Gastroesophageal sphincter (tissue), 3 donors: ENCODE data around the gene DNAAF9.

ENCODE experiments used
- EP300 ChIP-seq: sonication (generic); formaldehyde crosslinking; IDR thresholded peaks from one replicate; pipeline ENCODE4 v1.6.1; 2017; ENCODE audit warnings: antibody characterized with exemption, mild to moderate bottlenecking
- POLR2A ChIP-seq, 2 donors: fragments of 450-650 bp; IDR thresholded peaks; one replicate each; pipeline ENCODE4 v1.6.1; 2017; ENCODE audit warnings: antibody characterized with exemption in 2 of 2, mild to moderate bottlenecking in 2 of 2, moderate library complexity in 1 of 2
- TF ChIP-seq, protein P1 (sequence below), 4 experiments: fragments of 200-600 bp in 2 of 4; fragments of 450-650 bp in 2 of 4; sonication (generic) in 1 of 4; IDR thresholded peaks; one replicate each; pipeline ENCODE4 v1.5.1; 2017 to 2019; ENCODE audit warnings: antibody characterized with exemption in 4 of 4, mild to moderate bottlenecking in 2 of 4, moderate library complexity in 2 of 4

DNA sequence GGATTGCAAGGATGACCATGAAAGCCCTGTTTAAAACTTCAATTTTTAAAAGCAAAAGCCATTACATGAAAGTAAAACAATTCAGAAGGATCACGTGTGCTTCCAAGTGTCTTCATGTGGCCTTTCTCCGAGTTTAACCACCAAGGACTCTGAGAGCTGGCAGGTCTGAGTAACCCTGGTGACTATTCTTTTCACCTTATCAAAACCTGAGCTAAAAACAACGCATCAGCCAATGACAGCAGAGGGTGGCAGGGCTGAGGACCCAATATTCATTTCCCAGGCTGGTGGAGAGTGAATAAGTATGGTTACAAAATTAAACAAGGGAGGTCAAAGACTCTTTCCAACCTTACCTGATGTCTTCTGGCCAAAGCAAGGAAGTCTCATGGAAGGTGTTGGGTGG, 46.7 kb downstream of the DNAAF9 start:
- TF ChIP-seq, protein P1, sequence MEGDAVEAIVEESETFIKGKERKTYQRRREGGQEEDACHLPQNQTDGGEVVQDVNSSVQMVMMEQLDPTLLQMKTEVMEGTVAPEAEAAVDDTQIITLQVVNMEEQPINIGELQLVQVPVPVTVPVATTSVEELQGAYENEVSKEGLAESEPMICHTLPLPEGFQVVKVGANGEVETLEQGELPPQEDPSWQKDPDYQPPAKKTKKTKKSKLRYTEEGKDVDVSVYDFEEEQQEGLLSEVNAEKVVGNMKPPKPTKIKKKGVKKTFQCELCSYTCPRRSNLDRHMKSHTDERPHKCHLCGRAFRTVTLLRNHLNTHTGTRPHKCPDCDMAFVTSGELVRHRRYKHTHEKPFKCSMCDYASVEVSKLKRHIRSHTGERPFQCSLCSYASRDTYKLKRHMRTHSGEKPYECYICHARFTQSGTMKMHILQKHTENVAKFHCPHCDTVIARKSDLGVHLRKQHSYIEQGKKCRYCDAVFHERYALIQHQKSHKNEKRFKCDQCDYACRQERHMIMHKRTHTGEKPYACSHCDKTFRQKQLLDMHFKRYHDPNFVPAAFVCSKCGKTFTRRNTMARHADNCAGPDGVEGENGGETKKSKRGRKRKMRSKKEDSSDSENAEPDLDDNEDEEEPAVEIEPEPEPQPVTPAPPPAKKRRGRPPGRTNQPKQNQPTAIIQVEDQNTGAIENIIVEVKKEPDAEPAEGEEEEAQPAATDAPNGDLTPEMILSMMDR (IDR thresholded peaks at IDR 0.05) = no peak
- no peak for TF ChIP-seq EP300
- TF ChIP-seq POLR2A (IDR thresholded peaks at IDR 0.05) = no peak
